ENCODE measurements around the gene ATG10.
"Not testable (repeated sequence)": the region's sequence is repeated elsewhere in the genome, so short reads cannot be mapped to it uniquely, and the experiment has no call there.

The ATG10 gene

GRCh38 chr5:82139837-82140236 is 168.0 kb downstream of the ATG10 start:
- H3K36me3 ChIP-seq (ENCODE audit: control insufficient read depth, low read depth, low read length); H3K9ac ChIP-seq (ENCODE audit: low read length); H3K9me3 ChIP-seq (ENCODE audit: control insufficient read depth, low read depth, low read length); H3K4me3 ChIP-seq (ENCODE audit: low read length); H3K4me1 ChIP-seq (ENCODE audit: control insufficient read depth, low read depth, low read length); H3K27me3 ChIP-seq (ENCODE audit: control insufficient read depth, insufficient read depth, low read length); H3K27ac ChIP-seq (ENCODE audit: low read length): not testable (repeated sequence)

GRCh38 chr5:82142217-82142841 is 170.5 kb downstream of the ATG10 start:
- no peaks in the 10 kb centered on the region for H3K36me3 ChIP-seq (ENCODE audit: control insufficient read depth, low read depth, low read length)
- H3K27ac ChIP-seq (ENCODE audit: low read length), result no peak overlapping the region
- no peak overlapping the region for H3K4me3 ChIP-seq (ENCODE audit: low read length)
- no peaks in the 10 kb centered on the region for H3K4me1 ChIP-seq (ENCODE audit: control insufficient read depth, low read depth, low read length)
- no peaks in the 10 kb centered on the region for H3K9me3 ChIP-seq (ENCODE audit: control insufficient read depth, low read depth, low read length)
- no peak overlapping the region for H3K9ac ChIP-seq (ENCODE audit: low read length)
- no peaks in the 10 kb centered on the region for H3K27me3 ChIP-seq (ENCODE audit: control insufficient read depth, insufficient read depth, low read length)

- Histone ChIP-seq H3K9ac (ENCODE audit: low read length) (no peak overlapping the region), H3K27ac (ENCODE audit: low read length) (no peak overlapping the region), H3K36me3 (ENCODE audit: control insufficient read depth, low read depth, low read length) (no peaks in the 10 kb centered on the region), H3K9me3 (ENCODE audit: control insufficient read depth, low read depth, low read length) (no peaks in the 10 kb centered on the region), H3K4me3 (ENCODE audit: low read length) (no peak overlapping the region), H3K27me3 (ENCODE audit: control insufficient read depth, insufficient read depth, low read length) (no peaks in the 10 kb centered on the region), H3K4me1 (ENCODE audit: control insufficient read depth, low read depth, low read length) (no peaks in the 10 kb centered on the region)
Measured at GRCh38 chr5:82142928-82143577, 171.2 kb downstream of the ATG10 start.

- Histone ChIP-seq H3K27ac (ENCODE audit: low read length) (no peak overlapping the region), H3K36me3 (ENCODE audit: control insufficient read depth, low read depth, low read length) (no peaks in the 10 kb centered on the region), H3K9ac (ENCODE audit: low read length) (no peak overlapping the region), H3K9me3 (ENCODE audit: control insufficient read depth, low read depth, low read length) (no peaks in the 10 kb centered on the region), H3K4me1 (ENCODE audit: control insufficient read depth, low read depth, low read length) (no peaks in the 10 kb centered on the region), H3K4me3 (ENCODE audit: low read length) (no peak overlapping the region), H3K27me3 (ENCODE audit: control insufficient read depth, insufficient read depth, low read length) (no peaks in the 10 kb centered on the region)
Measured at GRCh38 chr5:82147860-82148573, 176.2 kb downstream of the ATG10 start.

- H3K9ac ChIP-seq (ENCODE audit: low read length), result no peak overlapping the region
- no peak overlapping the region for H3K4me3 ChIP-seq (ENCODE audit: low read length)
- no peak overlapping the region for H3K27ac ChIP-seq (ENCODE audit: low read length)
- H3K36me3 ChIP-seq (ENCODE audit: control insufficient read depth, low read depth, low read length), result no peaks in the 10 kb centered on the region
- H3K27me3 ChIP-seq (ENCODE audit: control insufficient read depth, insufficient read depth, low read length), result no peaks in the 10 kb centered on the region
- H3K9me3 ChIP-seq (ENCODE audit: control insufficient read depth, low read depth, low read length), result no peaks in the 10 kb centered on the region
- H3K4me1 ChIP-seq (ENCODE audit: control insufficient read depth, low read depth, low read length), result no peaks in the 10 kb centered on the region
Measured at GRCh38 chr5:82149434-82149833, 177.6 kb downstream of the ATG10 start.

- H3K9ac ChIP-seq (ENCODE audit: low read length), result no peak overlapping the region
- no peaks in the 10 kb centered on the region for H3K4me1 ChIP-seq (ENCODE audit: control insufficient read depth, low read depth, low read length)
- no peaks in the 10 kb centered on the region for H3K9me3 ChIP-seq (ENCODE audit: control insufficient read depth, low read depth, low read length)
- no peaks in the 10 kb centered on the region for H3K36me3 ChIP-seq (ENCODE audit: control insufficient read depth, low read depth, low read length)
- H3K27me3 ChIP-seq (ENCODE audit: control insufficient read depth, insufficient read depth, low read length), result no peaks in the 10 kb centered on the region
- no peak overlapping the region for H3K27ac ChIP-seq (ENCODE audit: low read length)
- H3K4me3 ChIP-seq (ENCODE audit: low read length), result no peak overlapping the region
Measured at GRCh38 chr5:82150559-82150958, 178.7 kb downstream of the ATG10 start.

- Histone ChIP-seq H3K27ac (ENCODE audit: low read length) (no peak overlapping the region), H3K27me3 (ENCODE audit: control insufficient read depth, insufficient read depth, low read length) (no peaks in the 10 kb centered on the region), H3K9ac (ENCODE audit: low read length) (no peak overlapping the region), H3K4me3 (ENCODE audit: low read length) (no peak overlapping the region), H3K36me3 (ENCODE audit: control insufficient read depth, low read depth, low read length) (no peaks in the 10 kb centered on the region), H3K4me1 (ENCODE audit: control insufficient read depth, low read depth, low read length) (no peaks in the 10 kb centered on the region), H3K9me3 (ENCODE audit: control insufficient read depth, low read depth, low read length) (no peaks in the 10 kb centered on the region)
Measured at GRCh38 chr5:82151204-82151603, 179.4 kb downstream of the ATG10 start.

- Histone ChIP-seq H3K27ac (ENCODE audit: low read length) (no peak overlapping the region), H3K4me1 (ENCODE audit: control insufficient read depth, low read depth, low read length) (peaks cover 2% of the 10 kb centered on the region), H3K9me3 (ENCODE audit: control insufficient read depth, low read depth, low read length) (no peaks in the 10 kb centered on the region)
Measured at GRCh38 chr5:82151662-82152061, 179.8 kb downstream of the ATG10 start.

GRCh38 chr5:82152978-82153481 is 181.2 kb downstream of the ATG10 start:
- H3K4me1 ChIP-seq (ENCODE audit: control insufficient read depth, low read depth, low read length), result peaks cover 8% of the 10 kb centered on the region
- H3K9ac ChIP-seq (ENCODE audit: low read length), result no peak overlapping the region
- H3K4me3 ChIP-seq (ENCODE audit: low read length), result no peak overlapping the region
- H3K27ac ChIP-seq (ENCODE audit: low read length), result no peak overlapping the region
- H3K36me3 ChIP-seq (ENCODE audit: control insufficient read depth, low read depth, low read length), result no peaks in the 10 kb centered on the region
- no peaks in the 10 kb centered on the region for H3K9me3 ChIP-seq (ENCODE audit: control insufficient read depth, low read depth, low read length)
- H3K27me3 ChIP-seq (ENCODE audit: control insufficient read depth, insufficient read depth, low read length), result no peaks in the 10 kb centered on the region

More at GRCh38 chr5:82151662-82152061, 179.8 kb downstream of the ATG10 start:
- no peak overlapping the region for H3K4me3 ChIP-seq (ENCODE audit: low read length)
- H3K27me3 ChIP-seq (ENCODE audit: control insufficient read depth, insufficient read depth, low read length), result no peaks in the 10 kb centered on the region
- H3K36me3 ChIP-seq (ENCODE audit: control insufficient read depth, low read depth, low read length), result no peaks in the 10 kb centered on the region
- H3K9ac ChIP-seq (ENCODE audit: low read length), result no peak overlapping the region

GRCh38 chr5:82154776-82155175 is 183.0 kb downstream of the ATG10 start:
- Histone ChIP-seq H3K4me3 (ENCODE audit: low read length) (no peak overlapping the region), H3K9me3 (ENCODE audit: control insufficient read depth, low read depth, low read length) (no peaks in the 10 kb centered on the region), H3K4me1 (ENCODE audit: control insufficient read depth, low read depth, low read length) (peaks cover 8% of the 10 kb centered on the region), H3K27me3 (ENCODE audit: control insufficient read depth, insufficient read depth, low read length) (no peaks in the 10 kb centered on the region), H3K9ac (ENCODE audit: low read length) (no peak overlapping the region), H3K27ac (ENCODE audit: low read length) (no peak overlapping the region), H3K36me3 (ENCODE audit: control insufficient read depth, low read depth, low read length) (no peaks in the 10 kb centered on the region)

- Histone ChIP-seq H3K27me3 (ENCODE audit: control insufficient read depth, insufficient read depth, low read length) (no peaks in the 10 kb centered on the region), H3K27ac (ENCODE audit: low read length) (no peak overlapping the region), H3K9me3 (ENCODE audit: control insufficient read depth, low read depth, low read length) (no peaks in the 10 kb centered on the region), H3K4me1 (ENCODE audit: control insufficient read depth, low read depth, low read length) (peaks cover 8% of the 10 kb centered on the region), H3K4me3 (ENCODE audit: low read length) (no peak overlapping the region), H3K36me3 (ENCODE audit: control insufficient read depth, low read depth, low read length) (no peaks in the 10 kb centered on the region), H3K9ac (ENCODE audit: low read length) (no peak overlapping the region)
Measured at GRCh38 chr5:82155305-82155704, 183.5 kb downstream of the ATG10 start.

Data from iPS-18a (cell line).